H9 (cell line): ENCODE data around the gene CNOT6. TPM values are rescaled to one million over a fixed set of nuclear protein-coding genes. Genes with fewer than 3 reads are reported as not detected.

Source experiments
- DNase-seq: peaks from one replicate; pipeline ENCODE4 v3.0.0-alpha.2; 2017
- H2AFZ ChIP-seq: one replicate; pipeline ENCODE4 v1.6.1; 2013; ENCODE audit warnings: mild to moderate bottlenecking, low read length, control low read depth, moderate library complexity
- H2AK5ac ChIP-seq: 2 replicates; pipeline ENCODE4 v1.6.1; 2013; ENCODE audit warnings: low read length, control low read depth, mixed read lengths; ENCODE audit not compliant: insufficient read length
- H2BK120ac ChIP-seq: one replicate; pipeline ENCODE4 v1.6.1; 2013; ENCODE audit warnings: low read depth, mild to moderate bottlenecking, low read length, control low read depth, inconsistent platforms; ENCODE audit not compliant: poor library complexity, severe bottlenecking
- H2BK12ac ChIP-seq: 2 replicates; pipeline ENCODE4 v1.6.1; 2013; ENCODE audit warnings: low read length, control low read depth, mixed read lengths, low read depth; ENCODE audit not compliant: insufficient read length
- H2BK15ac ChIP-seq: 2 replicates; pipeline ENCODE4 v1.6.1; 2013; ENCODE audit warnings: low read depth, low read length, control low read depth
- H2BK20ac ChIP-seq: one replicate; pipeline ENCODE4 v1.6.1; 2013; ENCODE audit warnings: low read depth, mild to moderate bottlenecking, low read length, control low read depth, inconsistent platforms; ENCODE audit not compliant: poor library complexity, severe bottlenecking
- H2BK5ac ChIP-seq: 2 replicates; pipeline ENCODE4 v1.6.1; 2013; ENCODE audit warnings: low read length, control low read depth, mixed read lengths; ENCODE audit not compliant: insufficient read length
- H3K14ac ChIP-seq: 2 replicates; pipeline ENCODE4 v1.6.1; 2013; ENCODE audit warnings: low read length, control low read depth; ENCODE audit not compliant: insufficient read depth
- H3K18ac ChIP-seq: 2 replicates; pipeline ENCODE4 v1.6.1; 2013; ENCODE audit warnings: low read depth, mild to moderate bottlenecking, mixed read lengths, low read length, control low read depth; ENCODE audit not compliant: insufficient read length
- H3K23ac ChIP-seq: 2 replicates; pipeline ENCODE4 v1.6.1; 2013; ENCODE audit warnings: low read length, control low read depth, mixed read lengths, low read depth; ENCODE audit not compliant: insufficient read length
- H3K23me2 ChIP-seq: 2 replicates; pipeline ENCODE4 v1.6.1; 2013; ENCODE audit warnings: low read depth, mild to moderate bottlenecking, mixed read lengths, low read length, control low read depth; ENCODE audit not compliant: insufficient read length, poor library complexity, severe bottlenecking
- H3K27ac ChIP-seq: 2 replicates; pipeline ENCODE4 v1.5.1; 2013; ENCODE audit warnings: low read length, control low read depth, mixed read lengths, low read depth; ENCODE audit not compliant: insufficient read length
- H3K27me3 ChIP-seq: 2 replicates; pipeline ENCODE4 v1.6.1; 2013; ENCODE audit warnings: low read length, control low read depth, inconsistent platforms; ENCODE audit not compliant: insufficient read depth
- H3K4ac ChIP-seq: 2 replicates; pipeline ENCODE4 v1.6.1; 2013; ENCODE audit warnings: low read depth, mild to moderate bottlenecking, control low read depth, inconsistent platforms, low read length, moderate library complexity
- H3K4me1 ChIP-seq: 2 replicates; pipeline ENCODE4 v1.6.1; 2013; ENCODE audit warnings: low read length, control low read depth, inconsistent platforms; ENCODE audit not compliant: insufficient read depth
- H3K4me2 ChIP-seq: 2 replicates; pipeline ENCODE4 v1.6.1; 2013; ENCODE audit warnings: low read length, control low read depth, mixed read lengths; ENCODE audit not compliant: insufficient read length, insufficient read depth
- H3K56ac ChIP-seq: 2 replicates; pipeline ENCODE4 v1.6.1; 2013; ENCODE audit warnings: low read depth, mild to moderate bottlenecking, mixed read lengths, low read length, control low read depth; ENCODE audit not compliant: insufficient read length
- H3K79me1 ChIP-seq: 2 replicates; pipeline ENCODE4 v1.6.1; 2013; ENCODE audit warnings: low read depth, mild to moderate bottlenecking, moderate library complexity, low read length, control low read depth, inconsistent platforms; ENCODE audit not compliant: insufficient read depth, poor library complexity, severe bottlenecking
- H3K79me2 ChIP-seq: 2 replicates; pipeline ENCODE4 v1.6.1; 2013; ENCODE audit warnings: low read length, control low read depth, inconsistent platforms; ENCODE audit not compliant: insufficient read depth
- H3K9ac ChIP-seq: 2 replicates; pipeline ENCODE4 v1.6.1; 2013; ENCODE audit warnings: low read length, control low read depth, mixed read lengths; ENCODE audit not compliant: insufficient read length; ENCODE audit errors: extremely low read depth
- H3K9me3 ChIP-seq: one replicate; pipeline ENCODE4 v1.6.1; 2013; ENCODE audit warnings: low read depth, low read length, inconsistent platforms; ENCODE audit not compliant: control insufficient read depth
- H3T11ph ChIP-seq: one replicate; pipeline ENCODE4 v1.6.1; 2013; ENCODE audit warnings: mild to moderate bottlenecking, low read length, control low read depth, inconsistent platforms
- H4K20me1 ChIP-seq: one replicate; pipeline ENCODE4 v1.6.1; 2013; ENCODE audit not compliant: control insufficient read depth, insufficient read length, insufficient read depth
- H4K5ac ChIP-seq: 2 replicates; pipeline ENCODE4 v1.6.1; 2013; ENCODE audit warnings: low read depth, mild to moderate bottlenecking, mixed read lengths, low read length, control low read depth; ENCODE audit not compliant: insufficient read length
- H4K8ac ChIP-seq: replicated peaks from 2 replicates; pipeline ENCODE4 v1.6.1; 2013; ENCODE audit warnings: low read length, control low read depth, mixed read lengths, low read depth; ENCODE audit not compliant: insufficient read length
- H4K91ac ChIP-seq: 2 replicates; pipeline ENCODE4 v1.6.1; 2013; ENCODE audit warnings: low read depth, mild to moderate bottlenecking, moderate library complexity, mixed read lengths, low read length, control low read depth; ENCODE audit not compliant: insufficient read length
- H3K27ac Mint-ChIP-seq, 3 experiments: 2 replicates in 2 of 3; 3 replicates in 1 of 3; pipeline ENCODE4 v1.8.0; 2020 to 2021; ENCODE audit warnings: mixed read lengths in 3 of 3, mild to moderate bottlenecking in 1 of 3, moderate library complexity in 1 of 3
- H3K27me3 Mint-ChIP-seq: 2 replicates; pipeline ENCODE4 v1.8.0; 2021; ENCODE audit warnings: low read depth, mild to moderate bottlenecking, moderate library complexity, mixed read lengths
- H3K36me3 Mint-ChIP-seq, 3 experiments: 2 replicates in 2 of 3; 3 replicates in 1 of 3; pipeline ENCODE4 v1.8.0; 2020 to 2021; ENCODE audit warnings: low read depth in 3 of 3, mixed read lengths in 3 of 3; ENCODE audit not compliant: insufficient read depth in 1 of 3
- H3K4me1 Mint-ChIP-seq, 2 experiments: 2 replicates each; pipeline ENCODE4 v1.8.0; 2020; ENCODE audit warnings: mixed read lengths in 2 of 2
- H3K4me3 Mint-ChIP-seq, 2 experiments: 2 replicates in 1 of 2; 3 replicates in 1 of 2; pipeline ENCODE4 v1.8.0; 2020 to 2021; ENCODE audit warnings: mild to moderate bottlenecking in 2 of 2, mixed read lengths in 2 of 2, moderate library complexity in 1 of 2
- H3K9me3 Mint-ChIP-seq, 2 experiments: 2 replicates in 1 of 2; 3 replicates in 1 of 2; pipeline ENCODE4 v1.8.0; 2020; ENCODE audit warnings: mild to moderate bottlenecking in 2 of 2, mixed read lengths in 2 of 2, moderate library complexity in 1 of 2
- WGBS: extraction: QIAGEN DNeasy Blood & Tissue Kit; methylation state at CpG from one replicate; pipeline ENCODE4 v1.1.7; 2013; ENCODE audit warnings: missing lambda C conversion rate, low lambda C conversion rate, mixed read lengths; ENCODE audit not compliant: insufficient read length; ENCODE audit errors: extremely low coverage; 5-methylcytosine and 5-hydroxymethylcytosine counted together
- total RNA-seq: library from RNA; stranded (reverse); gene quantifications from 2 replicates; pipeline ENCODE4 v1.2.1, GENCODE V29; 2021
- TF ChIP-seq, protein P1 (sequence below): fragments of 200-600 bp; sonication (generic); conservative IDR thresholded peaks from 3 replicates; pipeline ENCODE4 v1.8.0; 2021; ENCODE audit warnings: antibody characterized with exemption, mild to moderate bottlenecking

CNOT6 gene
- total RNA-seq, 1 experiment from 2014 or later: 45.0 TPM

DNA sequence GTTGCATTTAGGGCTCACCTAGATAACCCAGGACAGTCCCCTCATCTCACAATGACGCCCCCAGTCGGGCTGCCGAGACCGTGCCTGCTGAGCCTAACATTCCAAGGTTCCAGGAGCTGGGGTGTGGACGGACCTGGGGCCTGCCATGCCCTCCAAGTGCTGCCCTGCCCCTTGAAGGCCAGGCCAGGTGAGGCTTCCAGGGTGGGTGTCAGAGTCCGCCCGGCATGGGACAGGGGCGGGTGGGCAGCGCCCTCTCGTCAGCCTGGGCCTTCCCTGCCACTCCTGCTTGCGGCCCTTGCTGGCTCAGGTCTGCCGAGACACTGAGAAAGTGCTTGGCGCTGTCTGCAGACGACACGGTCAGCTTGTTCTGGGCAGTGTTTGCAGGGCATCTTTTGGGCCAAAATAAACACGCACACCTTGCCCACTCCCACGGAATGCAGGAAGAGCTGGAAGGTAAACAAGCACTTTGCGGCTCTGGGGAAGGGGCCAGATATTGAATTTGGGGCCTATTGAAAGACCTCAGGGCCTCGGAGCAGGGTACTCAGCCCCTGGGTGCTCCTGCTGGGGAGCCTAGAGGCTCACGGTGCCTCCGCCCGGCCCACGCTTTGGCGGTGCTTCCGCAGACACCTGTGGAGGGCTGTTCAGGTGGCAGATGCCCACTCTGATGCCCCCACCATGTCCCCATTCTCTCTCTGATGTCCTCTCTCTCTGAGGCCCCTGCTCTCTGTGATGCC lies 101.4 kb downstream of the CNOT6 start:
- Histone ChIP-seq H2AFZ (no peak overlapping the region), H2AK5ac (no peak overlapping the region), H3K18ac (no peak overlapping the region), H3K4me2 (no peak overlapping the region), H2BK15ac (no peak overlapping the region), H4K91ac (no peak overlapping the region), H2BK120ac (no peak overlapping the region), H3K9me3 (no peaks in the 10 kb centered on the region), H3K79me2 (no peaks in the 10 kb centered on the region), H3K23ac (no peak overlapping the region), H3K4me1 (no peaks in the 10 kb centered on the region), H4K20me1 (no peaks in the 10 kb centered on the region), H4K8ac (no peak overlapping the region), H2BK5ac (no peak overlapping the region), H3K14ac (no peak overlapping the region), H3K9ac (no peak overlapping the region), H4K5ac (no peak overlapping the region), H3K23me2 (peaks cover 9% of the 10 kb centered on the region), H3K4ac (no peak overlapping the region), H3K56ac (no peak overlapping the region), H2BK20ac (no peak overlapping the region), H2BK12ac (no peak overlapping the region), H3K27ac (no peak overlapping the region), H3K79me1 (no peaks in the 10 kb centered on the region), H3T11ph (no peak overlapping the region), H3K27me3 (peaks cover 8% of the 10 kb centered on the region; the same call in 1 of the 2 replicates)
- Mint-ChIP-seq H3K4me3 (no peak overlapping the region), H3K36me3 (peaks cover 0 to 4% (median 0%) of the 10 kb centered on the region in 3 experiments; a peak in 1 of 7 replicates), H3K27me3 (peaks cover 33% of the 10 kb centered on the region), H3K4me1 (peaks cover 0 to 5% of the 10 kb centered on the region in 2 experiments; a peak in 3 of 4 replicates), H3K27ac (no peak overlapping the region), H3K9me3 (no peaks in the 10 kb centered on the region)
- TF ChIP-seq, protein P1, sequence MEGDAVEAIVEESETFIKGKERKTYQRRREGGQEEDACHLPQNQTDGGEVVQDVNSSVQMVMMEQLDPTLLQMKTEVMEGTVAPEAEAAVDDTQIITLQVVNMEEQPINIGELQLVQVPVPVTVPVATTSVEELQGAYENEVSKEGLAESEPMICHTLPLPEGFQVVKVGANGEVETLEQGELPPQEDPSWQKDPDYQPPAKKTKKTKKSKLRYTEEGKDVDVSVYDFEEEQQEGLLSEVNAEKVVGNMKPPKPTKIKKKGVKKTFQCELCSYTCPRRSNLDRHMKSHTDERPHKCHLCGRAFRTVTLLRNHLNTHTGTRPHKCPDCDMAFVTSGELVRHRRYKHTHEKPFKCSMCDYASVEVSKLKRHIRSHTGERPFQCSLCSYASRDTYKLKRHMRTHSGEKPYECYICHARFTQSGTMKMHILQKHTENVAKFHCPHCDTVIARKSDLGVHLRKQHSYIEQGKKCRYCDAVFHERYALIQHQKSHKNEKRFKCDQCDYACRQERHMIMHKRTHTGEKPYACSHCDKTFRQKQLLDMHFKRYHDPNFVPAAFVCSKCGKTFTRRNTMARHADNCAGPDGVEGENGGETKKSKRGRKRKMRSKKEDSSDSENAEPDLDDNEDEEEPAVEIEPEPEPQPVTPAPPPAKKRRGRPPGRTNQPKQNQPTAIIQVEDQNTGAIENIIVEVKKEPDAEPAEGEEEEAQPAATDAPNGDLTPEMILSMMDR: no peak
- no peak for DNase-seq
- no CpG with 5 or more reads among the region's 25 CpGs for WGBS
